ENCODE measurements around the gene PSPN.

The PSPN gene

GRCh38 chr19:6375411-6376010 is at the start of gene PSPN:
TSS of gene PSPN (minus strand) at chr19:6375933. CDS start at chr19:6375849, 84 bp downstream.
- DNase-seq = no peak

DNA sequence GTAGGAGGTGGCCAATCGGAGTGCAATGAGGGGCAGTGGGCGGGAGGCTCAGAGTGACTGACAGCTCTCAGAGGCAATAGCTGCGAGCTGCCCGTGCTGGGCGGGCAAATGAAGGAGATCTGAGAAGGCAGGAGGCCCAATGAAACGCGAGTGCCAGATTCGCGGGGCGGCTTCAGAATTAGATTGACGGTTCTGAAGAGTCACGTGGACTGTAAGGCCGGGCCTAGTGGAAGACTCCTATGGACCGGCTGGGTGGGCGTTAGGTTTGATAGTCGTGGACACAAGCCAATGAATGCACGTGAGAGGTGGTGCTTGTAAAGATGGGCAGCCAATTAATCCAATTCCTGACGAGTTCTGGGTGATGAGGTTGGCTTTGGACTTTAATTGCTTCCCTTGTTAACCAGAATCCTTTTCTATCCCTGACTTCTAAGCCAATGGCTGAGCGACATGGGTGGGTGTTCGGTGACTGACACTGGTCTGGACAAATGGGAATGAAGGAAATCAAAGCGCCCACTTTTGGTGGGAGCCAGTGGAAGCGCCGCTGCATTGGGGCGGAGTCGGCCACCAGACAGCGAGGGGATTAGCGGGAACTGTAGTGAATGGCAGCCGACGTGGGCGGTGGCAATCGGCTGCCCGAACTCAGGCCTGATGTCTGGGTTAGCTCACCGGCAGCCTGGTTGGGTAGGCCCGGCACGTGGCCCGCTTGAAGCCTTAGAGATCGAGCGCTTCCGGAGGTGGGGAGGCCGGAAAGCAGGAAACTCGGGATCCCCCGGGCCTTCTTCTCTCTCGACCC is 49.4 kb upstream of the PSPN start:
- DNase-seq = peak; percentile 100

GRCh38 chr19:6424195-6424938 is 48.6 kb upstream of the PSPN start, which contains the start of gene KHSRP:
TSS of gene KHSRP (minus strand) at chr19:6424811. CDS start at chr19:6424701, 110 bp downstream.
- DNase-seq = peak; percentile 32

DNA sequence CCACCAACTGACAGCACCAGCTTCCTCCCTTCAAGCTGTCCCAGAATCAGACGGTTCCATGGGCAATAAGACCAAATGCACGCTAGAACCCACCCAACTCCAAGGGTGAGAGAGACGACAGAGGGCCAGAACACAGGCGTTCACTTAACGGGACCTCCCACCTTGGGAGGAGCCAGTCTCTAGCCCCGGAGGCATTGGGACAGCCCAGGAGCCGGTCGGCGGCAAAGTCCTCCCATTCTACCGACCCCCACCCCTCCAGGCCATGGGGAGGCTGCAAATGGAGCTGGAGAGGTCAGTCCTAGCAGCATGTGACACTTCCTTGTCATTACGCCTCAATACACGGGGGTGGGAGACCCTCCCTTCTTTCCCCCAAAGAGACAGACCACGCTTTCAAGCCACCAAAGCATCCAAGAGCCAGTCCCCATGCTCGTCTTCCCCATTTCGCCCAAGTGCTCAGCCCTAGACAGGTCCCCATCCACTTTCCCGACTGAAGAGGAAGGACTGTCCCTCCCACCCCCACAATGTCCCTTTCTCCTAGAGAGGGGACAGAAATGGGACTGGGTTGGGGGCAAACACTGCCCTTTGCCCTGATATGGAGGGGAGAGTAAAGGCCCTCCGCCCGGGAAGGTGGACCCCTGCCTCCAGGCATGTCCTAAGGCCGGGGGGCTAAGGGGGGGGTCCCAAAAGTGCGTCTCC is 47.9 kb upstream of the PSPN start:
- peak; percentile 50 for DNase-seq

GRCh38 chr19:6421075-6422014 is 45.6 kb upstream of the PSPN start:
- no peak for DNase-seq

DNA sequence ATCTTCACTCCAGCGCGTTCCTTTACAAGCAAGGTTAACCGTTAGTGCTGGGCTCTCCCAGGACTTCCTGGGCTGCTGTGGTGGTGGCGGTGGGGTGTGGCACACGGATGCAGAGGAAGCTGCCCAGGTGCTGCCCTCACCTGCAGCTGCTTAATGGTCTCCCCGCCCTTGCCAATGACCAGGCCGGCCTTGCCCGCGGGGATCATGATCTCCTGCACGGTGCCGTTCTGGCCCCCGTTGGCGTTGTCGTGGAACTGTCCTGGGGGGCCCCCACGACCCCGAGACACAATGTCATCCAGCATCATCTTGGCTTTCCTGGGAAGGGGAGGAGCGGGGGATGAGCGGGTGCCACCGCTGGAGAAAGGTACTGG is 42.8 kb upstream of the PSPN start:
- DNase-seq = no peak

- no peak for DNase-seq
Observed at GRCh38 chr19:6417713-6418561, 42.2 kb upstream of the PSPN start.

DNA sequence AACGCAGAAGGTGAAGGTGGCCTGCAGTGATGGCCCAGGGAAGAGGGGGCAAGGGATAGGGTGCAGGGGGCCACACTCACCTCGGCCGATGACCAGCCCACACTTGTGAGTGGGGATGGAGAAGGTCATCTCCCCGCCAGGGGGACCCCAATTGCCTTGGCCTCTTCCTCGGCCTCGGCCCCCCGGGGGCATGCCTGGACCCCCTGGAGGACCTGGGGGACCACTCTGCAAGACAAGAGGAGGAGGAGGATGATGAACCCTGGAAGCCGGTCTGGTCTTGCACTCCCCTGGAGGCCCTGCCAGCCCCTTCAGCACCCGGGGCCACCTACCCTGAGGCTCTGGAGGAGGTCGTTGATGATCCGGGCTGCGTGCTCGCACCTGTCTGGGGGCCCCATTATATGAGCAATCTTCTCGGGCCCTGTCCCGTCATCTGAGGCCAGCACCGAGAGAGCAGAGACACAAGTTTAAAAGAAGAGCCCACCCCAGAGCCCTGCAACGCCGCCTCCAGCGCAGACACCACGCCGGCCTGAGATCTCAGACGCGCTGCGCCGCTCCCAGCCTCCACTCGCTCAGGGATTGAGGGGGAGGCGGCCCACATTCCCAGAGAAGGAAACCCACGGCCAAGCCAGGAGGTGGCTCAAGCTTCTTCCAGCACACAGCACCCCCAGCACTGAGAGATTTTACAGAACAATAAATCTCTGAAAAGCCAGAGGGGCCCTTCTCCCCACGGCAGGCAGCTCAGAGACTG is 41.1 kb upstream of the PSPN start:
- no peak for DNase-seq

DNA sequence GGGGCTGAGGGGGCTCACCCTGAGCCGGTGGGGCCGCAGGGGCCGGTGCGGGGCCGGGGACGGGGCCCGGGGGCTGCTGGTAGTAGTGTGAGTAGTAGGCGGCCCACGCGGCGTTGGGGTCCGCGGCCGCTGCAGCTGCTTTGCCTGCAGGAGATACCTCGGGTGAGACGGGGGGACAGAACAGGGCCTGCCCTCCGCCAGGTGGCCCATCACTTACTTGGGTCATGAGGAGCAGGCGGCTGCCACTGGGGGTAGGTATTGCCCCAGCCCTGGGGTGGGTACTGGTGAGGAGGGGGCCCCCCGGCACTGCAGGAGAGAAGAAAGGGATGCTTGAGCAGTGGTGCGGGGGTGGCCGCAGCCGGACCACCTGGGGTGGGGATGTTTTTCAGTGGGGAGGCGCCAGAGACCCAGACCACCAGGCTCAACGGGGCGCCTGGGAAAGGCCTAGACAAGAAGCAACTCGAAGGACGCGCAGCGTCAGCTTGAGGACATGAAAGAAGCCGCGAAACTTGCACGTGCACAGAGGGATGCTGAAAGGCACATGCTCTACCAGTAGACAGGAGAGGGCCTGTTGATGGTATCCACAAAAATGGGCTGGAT is 40.0 kb upstream of the PSPN start:
- DNase-seq = no peak

DNA sequence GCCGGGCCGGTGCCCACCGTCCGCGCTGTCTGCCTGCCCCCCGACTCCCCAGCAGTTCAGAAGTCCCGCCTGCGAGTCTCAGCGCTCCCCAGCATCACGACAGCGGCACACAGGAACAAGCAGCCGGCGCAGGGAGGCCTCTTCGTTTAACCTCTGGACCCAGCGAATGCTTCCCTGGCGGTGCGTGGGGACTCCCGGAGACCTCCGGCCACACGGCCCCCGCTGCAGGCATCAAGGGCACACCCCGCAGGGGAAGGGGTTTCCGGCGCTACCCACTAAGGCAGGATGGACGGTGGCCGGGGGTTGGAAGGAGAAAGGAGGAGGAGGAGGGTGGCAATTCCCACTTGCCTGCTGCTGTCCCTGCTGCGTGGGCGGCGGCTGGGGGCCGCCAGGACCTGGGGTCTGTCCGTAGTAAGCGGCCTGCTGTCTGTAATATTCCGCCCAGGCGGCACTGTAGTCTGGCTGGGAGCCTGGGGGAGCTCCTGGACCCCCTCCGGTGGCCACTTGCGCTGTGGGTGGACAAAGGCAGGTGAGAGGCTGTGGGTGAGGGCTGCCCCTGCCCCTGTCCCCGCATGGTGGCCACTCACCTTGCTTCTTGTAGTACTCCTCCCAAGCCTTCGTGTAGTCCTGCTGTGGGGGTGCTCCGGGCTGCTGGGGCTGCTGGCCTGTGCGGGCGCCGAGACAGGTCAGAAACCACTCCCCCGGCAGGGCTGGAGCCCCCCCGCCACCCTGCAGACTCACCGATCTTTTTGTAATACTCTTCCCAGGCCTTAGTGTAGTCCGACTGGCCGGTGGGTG is 39.3 kb upstream of the PSPN start:
- DNase-seq = no peak

DNA sequence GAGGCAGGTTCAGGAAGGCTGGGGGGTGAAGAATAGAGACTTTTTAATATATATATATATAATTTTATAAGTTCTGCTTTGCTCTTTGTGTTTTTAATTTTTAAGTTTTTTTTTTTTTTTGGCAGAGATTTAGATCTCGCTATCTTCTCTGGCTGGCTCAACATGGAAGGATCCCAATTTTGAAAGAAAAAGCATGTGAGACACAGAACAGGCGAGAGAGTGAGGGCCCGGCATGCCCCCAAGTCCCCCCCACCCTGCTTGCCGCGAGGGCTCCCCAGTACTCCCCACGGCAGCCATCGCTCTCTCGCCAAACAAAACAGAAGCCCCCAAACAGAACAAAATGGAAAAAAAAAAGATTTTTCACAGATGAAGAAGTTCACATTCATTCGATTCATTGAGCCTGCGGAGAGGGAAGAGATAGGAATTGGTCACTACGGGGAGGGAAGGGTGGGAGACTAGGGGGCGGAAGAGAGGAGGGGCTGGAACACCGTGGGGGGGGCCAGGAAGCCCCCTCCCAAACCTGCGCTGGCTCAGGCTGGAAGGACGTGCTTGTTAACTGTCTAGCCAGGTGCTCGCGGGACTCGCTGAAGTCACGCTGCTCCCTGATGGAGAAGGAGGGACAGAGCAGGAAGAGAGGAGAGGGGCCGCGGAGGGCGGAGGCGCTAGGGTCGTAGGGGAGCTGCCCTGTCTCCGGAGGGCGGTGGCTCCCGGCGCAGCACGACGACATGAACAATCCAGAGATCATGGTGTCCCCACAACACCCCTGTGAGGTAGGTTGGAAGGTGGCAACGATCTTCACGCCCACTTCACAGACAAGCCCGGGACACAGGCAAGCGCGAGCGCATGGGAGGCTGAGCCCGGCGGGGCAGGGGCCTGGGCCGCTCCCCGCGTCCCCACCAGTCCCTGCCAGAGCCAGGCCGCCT is 38.2 kb upstream of the PSPN start:
- no peak for DNase-seq

GRCh38 chr19:6413291-6413690 is 37.6 kb upstream of the PSPN start:
- no peak for DNase-seq

DNA sequence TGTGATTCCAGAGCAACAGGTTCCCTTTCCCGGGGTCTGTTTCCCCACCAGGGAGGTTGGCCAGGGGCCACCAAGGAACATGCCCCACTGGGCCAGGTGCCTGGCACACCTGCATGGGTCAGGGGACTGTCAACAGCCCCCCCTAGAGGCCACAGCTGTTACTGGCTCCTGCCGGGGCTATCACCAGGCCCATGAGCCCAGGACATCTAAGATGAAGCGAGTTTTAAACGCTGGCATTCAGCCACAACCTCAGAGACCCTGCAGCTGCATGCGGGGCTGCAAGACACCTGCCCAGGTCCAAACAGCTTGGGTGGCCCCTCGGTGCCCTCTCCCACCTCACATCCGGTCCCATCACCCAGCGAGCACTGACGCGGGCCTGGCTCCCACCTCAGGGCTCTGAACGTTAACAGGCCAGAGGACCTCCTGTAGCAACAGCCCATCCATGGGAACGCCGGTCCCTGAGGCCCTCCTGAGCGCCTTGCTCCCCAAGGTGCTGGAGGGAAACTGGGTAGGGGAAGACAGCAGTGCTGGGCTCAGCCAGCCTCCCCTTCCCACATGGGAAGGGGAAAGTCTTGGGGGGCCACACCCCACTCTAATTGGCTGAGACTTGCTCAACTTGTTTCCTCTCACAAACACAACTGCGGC is 36.8 kb upstream of the PSPN start:
- peak; percentile 55 for DNase-seq

DNA sequence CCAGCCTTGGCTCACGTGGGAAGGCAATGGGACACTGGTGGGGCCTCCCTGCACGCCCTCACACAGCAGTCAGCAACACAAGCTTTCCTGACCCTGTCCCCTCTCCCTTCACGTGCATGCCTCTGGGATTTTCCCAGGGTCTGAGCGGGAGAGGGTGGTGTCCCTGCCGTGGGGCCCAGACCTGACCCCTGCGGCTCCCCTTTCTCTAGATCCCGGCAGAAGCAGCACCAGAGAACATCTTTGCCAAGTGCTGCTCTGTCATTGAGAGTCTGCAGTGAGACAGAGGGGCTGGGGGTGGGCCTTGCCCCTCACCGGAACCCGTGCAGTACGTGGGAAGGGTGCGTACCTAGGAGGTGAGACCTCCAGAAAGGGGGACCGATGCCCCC is 36.3 kb upstream of the PSPN start:
- DNase-seq = no peak

DNA sequence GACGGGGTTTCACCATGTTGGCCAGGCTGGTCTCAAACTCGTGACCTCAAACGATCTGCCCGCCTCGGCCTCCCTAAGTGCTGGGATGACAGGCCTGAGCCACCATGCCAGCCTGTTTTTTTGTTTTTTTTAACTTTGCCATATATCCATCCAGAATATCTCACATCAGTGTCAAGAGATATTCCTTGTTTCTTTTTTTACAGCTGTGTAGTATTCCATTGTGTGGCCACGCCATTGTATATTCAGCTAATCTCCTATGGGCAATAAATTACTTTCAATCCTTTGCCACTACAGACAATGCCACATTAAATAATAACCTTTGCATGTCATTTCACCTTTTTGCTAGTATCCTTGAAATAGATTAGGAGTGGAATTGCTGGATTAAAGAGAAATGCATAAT is 33.6 kb upstream of the PSPN start:
- DNase-seq = no peak

GRCh38 chr19:6406401-6406800 is 30.7 kb upstream of the PSPN start:
- DNase-seq = no peak

DNA sequence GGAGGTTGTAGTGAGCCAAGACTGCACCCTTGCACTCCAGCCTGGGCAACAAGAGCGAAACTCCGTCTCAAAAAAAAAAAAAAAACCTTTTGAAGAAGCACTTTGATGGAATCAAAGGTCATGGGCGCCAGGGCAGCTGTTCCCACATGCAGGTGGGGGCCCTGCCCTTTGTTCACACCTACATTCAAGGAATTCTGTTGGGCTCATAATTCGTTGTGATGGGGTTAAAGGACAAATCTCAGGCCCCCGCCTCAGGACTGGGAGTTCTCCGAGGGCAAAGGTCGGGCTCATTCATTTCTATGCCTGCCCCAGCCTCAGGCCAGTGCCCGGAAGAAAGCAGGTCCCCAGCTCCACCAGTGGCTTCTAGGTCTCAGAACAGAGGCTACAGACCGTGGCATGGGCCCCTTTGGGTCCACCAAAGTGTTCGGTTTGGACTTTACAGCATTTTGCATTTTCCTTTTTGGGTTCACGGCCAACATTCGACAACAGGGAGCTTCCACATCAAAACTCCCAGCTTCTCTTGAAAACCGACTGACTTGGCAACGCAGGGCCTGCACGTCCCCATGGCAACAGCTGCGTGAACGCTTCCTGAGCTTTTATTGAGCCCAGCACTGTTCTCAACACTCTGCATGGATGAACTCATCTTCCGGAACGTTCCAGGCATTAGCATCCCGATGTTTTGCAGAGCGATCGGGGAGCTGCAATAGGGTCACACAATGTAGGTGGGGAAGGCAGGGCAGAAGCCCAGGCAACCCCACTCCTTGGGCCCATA is 27.3 kb upstream of the PSPN start:
- DNase-seq = no peak

Measured in stimulated activated CD4-positive, alpha-beta T cell treated with anti-CD3 and anti-CD28 coated beads, Interleukin-4, amount 100 ng/mL, for 24 hours (primary cell).